ENCODE measurements around the gene GCNA.

DNA sequence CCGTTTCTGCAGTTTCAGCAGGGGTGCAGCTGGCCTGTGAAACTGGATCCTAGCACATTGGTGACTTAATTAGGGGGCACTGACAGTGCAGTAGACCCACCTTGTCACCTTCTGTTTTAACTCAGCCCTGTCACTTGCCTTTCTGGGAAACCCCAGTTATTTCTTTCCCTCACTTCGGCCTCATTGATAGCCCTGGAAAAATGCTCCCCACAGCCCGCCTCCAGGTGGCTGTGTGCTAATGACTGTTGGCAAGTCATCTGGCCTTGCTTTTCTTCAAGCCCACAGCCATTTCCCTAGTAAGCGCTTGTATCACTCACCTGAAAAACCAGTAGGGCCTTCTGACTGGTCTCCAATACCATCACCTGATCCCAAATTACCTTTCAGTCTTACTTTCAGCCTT is 36.8 kb downstream of the GCNA start:
- TF ChIP-seq, protein P1, sequence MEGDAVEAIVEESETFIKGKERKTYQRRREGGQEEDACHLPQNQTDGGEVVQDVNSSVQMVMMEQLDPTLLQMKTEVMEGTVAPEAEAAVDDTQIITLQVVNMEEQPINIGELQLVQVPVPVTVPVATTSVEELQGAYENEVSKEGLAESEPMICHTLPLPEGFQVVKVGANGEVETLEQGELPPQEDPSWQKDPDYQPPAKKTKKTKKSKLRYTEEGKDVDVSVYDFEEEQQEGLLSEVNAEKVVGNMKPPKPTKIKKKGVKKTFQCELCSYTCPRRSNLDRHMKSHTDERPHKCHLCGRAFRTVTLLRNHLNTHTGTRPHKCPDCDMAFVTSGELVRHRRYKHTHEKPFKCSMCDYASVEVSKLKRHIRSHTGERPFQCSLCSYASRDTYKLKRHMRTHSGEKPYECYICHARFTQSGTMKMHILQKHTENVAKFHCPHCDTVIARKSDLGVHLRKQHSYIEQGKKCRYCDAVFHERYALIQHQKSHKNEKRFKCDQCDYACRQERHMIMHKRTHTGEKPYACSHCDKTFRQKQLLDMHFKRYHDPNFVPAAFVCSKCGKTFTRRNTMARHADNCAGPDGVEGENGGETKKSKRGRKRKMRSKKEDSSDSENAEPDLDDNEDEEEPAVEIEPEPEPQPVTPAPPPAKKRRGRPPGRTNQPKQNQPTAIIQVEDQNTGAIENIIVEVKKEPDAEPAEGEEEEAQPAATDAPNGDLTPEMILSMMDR (IDR thresholded peaks at IDR 0.05): no peak
- no peak for TF ChIP-seq POLR2A (IDR thresholded peaks at IDR 0.05)
